Suppressor macrophage (primary cell): ENCODE results near the gene NR3C1.

Experiments
- DNase-seq, 4 experiments: peaks; one replicate each; pipeline ENCODE4 v3.0.0-alpha.2; 2020 to 2022
- total RNA-seq, 17 experiments: gene quantifications; one replicate each; lab custom pipeline; 2026; ENCODE audit warnings: mixed read lengths in 6 of 17, inconsistent platforms in 3 of 17; lab: John Stamatoyannopoulos, UW

The NR3C1 gene
- 120 to 204 (median 179) reads per million in 17 experiments for total RNA-seq

- peak; percentile 91 to 96 (median 94) for DNase-seq
Observed at GRCh38 chr5:143403593-143404415, at the start of gene NR3C1. NR3C1 (minus strand) TSS chr5:143403686; CDS start chr5:143400839, 2,847 bp downstream.

GRCh38 chr5:143449772-143450171 is 46.3 kb upstream of the NR3C1 start:
- no peak for DNase-seq

GRCh38 chr5:143448518-143448917 is 45.0 kb upstream of the NR3C1 start:
- DNase-seq, result peak in 1 of 4 experiments; percentile 8

GRCh38 chr5:143447983-143448382 is 44.5 kb upstream of the NR3C1 start:
- peak in 1 of 4 experiments; percentile 24 for DNase-seq

- DNase-seq, result no peak
Observed at GRCh38 chr5:143446535-143447226, 43.2 kb upstream of the NR3C1 start.

- DNase-seq, result no peak
Observed at GRCh38 chr5:143445776-143446175, 42.3 kb upstream of the NR3C1 start.

GRCh38 chr5:143443330-143443729 is 39.8 kb upstream of the NR3C1 start:
- no peak for DNase-seq

- DNase-seq, result no peak
Observed at GRCh38 chr5:143442385-143442784, 38.9 kb upstream of the NR3C1 start.

GRCh38 chr5:143440448-143441115 is 37.1 kb upstream of the NR3C1 start:
- DNase-seq, result no peak

GRCh38 chr5:143437666-143438273 is 34.3 kb upstream of the NR3C1 start:
- DNase-seq, result no peak

GRCh38 chr5:143436871-143437270 is 33.4 kb upstream of the NR3C1 start:
- no peak for DNase-seq

- peak; percentile 81 to 94 (median 90) for DNase-seq
Observed at GRCh38 chr5:143435210-143435657, 31.7 kb upstream of the NR3C1 start.

GRCh38 chr5:143434261-143435209 is 31.0 kb upstream of the NR3C1 start:
- peak; percentile 30 to 74 (median 56) for DNase-seq

- DNase-seq, result no peak
Observed at GRCh38 chr5:143433670-143434069, 30.2 kb upstream of the NR3C1 start.

- no peak for DNase-seq
Observed at GRCh38 chr5:143432658-143433239, 29.3 kb upstream of the NR3C1 start.

- no peak for DNase-seq
Observed at GRCh38 chr5:143431789-143432188, 28.3 kb upstream of the NR3C1 start.

GRCh38 chr5:143428738-143429420 is 25.4 kb upstream of the NR3C1 start:
- peak in 2 of 4 experiments; percentile 69 to 72 for DNase-seq

GRCh38 chr5:143428155-143428554 is 24.7 kb upstream of the NR3C1 start:
- peak; percentile 56 to 87 (median 74) for DNase-seq

GRCh38 chr5:143427122-143427735 is 23.7 kb upstream of the NR3C1 start:
- no peak for DNase-seq

- DNase-seq, result no peak
Observed at GRCh38 chr5:143426437-143426991, 23.0 kb upstream of the NR3C1 start.
